ENCODE data around the gene CLIP4.
A peak's percentile ranks its signal among the peaks of the same experiment; 100 is the strongest.

Gene CLIP4

DNA sequence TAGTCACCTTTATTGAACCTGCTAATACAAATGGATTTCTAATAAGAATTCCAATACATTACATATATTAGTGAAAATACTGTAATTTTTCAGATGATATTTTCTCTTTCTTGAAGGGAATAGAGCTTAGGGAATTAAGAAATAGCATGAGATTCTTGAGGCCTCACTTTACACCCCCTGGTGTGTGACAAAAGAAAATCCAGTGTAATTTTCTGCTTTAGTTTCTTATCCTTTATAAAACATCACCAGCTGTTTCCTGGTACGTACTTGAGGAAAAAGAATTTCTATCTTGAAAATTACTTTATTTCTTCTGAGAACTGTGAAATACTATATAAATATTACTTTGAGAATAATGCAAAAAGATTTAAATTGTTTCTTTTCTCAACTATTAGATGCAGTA, 71.6 kb downstream of the CLIP4 start:
- DNase-seq (ENCODE audit: low read depth, low spot score): no peak

DNA sequence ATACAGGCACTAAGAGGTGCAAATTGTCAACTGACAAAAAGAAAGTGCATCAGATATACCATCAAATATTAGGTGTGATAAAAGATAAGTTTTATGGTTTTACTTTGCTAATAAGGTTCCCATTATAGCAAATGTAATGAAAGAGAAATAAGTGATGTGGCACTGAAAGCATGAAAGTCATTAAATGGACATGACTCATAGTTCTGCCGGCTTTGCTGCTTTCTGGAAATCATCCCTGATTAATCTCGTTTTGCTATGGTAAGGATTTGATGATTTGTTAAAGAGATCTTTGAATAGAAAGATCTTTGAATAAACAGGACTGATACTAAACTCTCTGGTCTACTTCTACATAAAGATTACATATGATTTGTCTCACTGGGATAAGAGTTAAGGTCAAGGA, 72.7 kb downstream of the CLIP4 start:
- no peak for DNase-seq (ENCODE audit: low read depth, low spot score)

DNA sequence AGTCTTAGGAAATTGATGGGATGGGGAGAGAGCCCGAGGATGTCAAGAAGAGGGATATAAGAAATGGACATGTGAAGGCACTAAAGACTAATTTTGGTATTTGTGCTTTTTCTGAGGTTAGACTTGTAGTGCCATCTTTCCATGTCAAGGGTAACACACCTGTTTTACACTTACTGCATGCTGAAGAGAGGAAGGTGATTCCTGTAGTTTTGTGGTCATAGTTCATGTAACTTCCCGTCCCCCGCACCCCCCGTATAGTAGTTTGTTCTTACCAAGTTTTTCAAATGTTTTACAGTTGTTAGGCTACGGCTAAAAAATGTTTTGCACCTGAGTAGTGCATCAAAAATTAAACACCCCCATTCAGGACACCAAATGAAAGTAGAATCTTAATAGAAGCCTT, 73.8 kb downstream of the CLIP4 start:
- no peak for DNase-seq (ENCODE audit: low read depth, low spot score)

DNA sequence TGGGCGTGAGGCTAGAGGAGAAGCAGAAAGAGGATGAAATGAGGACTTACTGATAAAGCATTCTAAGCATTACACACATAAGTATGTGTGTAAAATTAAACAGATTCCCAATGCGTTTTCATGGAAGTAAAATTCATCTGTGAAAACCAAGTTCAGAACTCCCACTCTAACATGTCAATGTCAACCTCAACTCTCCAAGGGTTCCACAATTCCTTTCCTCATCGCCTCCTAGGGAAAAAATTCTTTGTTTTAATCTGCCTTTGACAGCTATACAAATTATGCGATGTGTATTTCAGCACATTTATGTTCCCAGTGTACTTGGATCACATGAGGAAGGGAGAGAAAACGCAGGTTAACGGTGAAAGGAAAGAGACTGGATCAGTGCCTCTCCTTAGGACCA, 76.6 kb downstream of the CLIP4 start:
- no peak for DNase-seq (ENCODE audit: low read depth, low spot score)

DNA sequence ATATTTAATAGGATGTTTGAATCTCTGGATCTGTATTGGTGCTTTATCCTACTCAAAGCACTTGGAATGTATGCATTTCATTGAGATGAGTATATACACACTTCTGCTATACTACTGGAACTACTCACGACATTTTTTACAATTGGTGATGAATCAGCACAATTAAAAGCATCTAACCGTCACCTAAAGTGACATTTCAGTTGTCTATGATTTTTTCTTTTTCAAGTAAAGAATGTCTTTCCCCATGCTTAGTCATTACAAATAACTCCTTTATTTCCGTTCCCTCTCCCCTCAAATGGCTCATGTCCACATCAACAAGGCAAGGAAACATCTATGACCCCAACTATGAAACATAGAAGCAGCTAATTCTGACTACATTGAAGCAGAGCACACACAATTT, 77.3 kb downstream of the CLIP4 start:
- DNase-seq (ENCODE audit: low read depth, low spot score): no peak

DNA sequence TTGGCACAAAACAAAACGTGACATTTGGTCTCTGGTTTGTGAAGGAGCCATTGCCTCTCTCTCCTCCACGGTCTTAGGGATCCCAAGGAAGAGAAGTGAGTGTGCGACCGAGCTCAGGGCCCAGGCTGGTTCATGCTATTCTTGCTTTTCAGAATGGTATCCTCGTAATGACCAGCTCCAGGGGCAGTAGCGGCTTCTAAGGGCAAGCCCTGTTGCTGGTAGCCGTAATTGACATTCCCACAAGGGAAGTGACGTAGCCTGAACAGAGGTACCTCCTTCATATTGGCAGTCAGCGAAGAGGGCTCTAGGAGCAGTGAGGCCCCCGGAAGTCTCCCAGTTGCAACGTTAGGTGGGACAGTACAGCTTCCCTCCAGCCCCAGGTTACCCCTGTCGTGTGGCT, 77.9 kb downstream of the CLIP4 start:
- DNase-seq (ENCODE audit: low read depth, low spot score): no peak

DNA sequence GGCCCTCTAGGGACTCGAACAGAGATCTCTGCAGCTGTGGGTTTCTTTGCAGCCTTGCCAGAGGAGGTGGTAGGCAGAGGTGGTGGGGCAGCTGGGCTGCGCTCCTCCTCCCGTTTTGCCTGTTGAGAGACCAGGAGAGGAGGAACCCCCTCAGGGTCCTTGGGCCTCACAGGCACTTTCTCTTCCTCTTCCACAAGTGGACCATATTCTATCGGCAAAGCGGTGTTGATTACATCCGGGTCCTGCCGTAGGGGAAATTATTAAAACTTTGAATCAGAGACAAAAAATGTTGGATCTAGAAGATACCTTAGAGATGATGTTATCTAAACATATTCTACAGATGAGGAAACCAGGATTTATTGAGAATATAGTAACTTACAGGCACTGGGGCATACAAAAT, 78.5 kb downstream of the CLIP4 start:
- DNase-seq (ENCODE audit: low read depth, low spot score): no peak

DNA sequence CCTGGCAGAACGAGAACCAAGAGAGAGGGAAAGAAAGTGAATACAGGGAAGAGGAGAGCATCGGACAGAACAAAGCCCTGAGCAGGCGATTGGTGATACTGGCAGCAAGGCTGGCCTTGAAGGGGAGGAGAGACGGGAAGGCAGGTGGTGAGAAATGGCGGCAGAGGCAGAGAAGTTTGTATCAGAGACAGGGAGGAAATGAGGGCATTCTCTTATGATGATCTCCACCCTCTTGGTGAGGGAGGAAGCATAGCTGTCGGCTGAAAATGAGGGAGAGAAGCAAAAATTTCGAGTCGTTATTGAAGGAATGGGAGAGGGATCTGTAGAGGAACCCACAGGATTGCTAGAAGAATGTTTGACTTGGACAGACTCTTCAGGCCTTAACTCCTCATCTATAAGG, 80.6 kb downstream of the CLIP4 start:
- no peak for DNase-seq (ENCODE audit: low read depth, low spot score)

DNA sequence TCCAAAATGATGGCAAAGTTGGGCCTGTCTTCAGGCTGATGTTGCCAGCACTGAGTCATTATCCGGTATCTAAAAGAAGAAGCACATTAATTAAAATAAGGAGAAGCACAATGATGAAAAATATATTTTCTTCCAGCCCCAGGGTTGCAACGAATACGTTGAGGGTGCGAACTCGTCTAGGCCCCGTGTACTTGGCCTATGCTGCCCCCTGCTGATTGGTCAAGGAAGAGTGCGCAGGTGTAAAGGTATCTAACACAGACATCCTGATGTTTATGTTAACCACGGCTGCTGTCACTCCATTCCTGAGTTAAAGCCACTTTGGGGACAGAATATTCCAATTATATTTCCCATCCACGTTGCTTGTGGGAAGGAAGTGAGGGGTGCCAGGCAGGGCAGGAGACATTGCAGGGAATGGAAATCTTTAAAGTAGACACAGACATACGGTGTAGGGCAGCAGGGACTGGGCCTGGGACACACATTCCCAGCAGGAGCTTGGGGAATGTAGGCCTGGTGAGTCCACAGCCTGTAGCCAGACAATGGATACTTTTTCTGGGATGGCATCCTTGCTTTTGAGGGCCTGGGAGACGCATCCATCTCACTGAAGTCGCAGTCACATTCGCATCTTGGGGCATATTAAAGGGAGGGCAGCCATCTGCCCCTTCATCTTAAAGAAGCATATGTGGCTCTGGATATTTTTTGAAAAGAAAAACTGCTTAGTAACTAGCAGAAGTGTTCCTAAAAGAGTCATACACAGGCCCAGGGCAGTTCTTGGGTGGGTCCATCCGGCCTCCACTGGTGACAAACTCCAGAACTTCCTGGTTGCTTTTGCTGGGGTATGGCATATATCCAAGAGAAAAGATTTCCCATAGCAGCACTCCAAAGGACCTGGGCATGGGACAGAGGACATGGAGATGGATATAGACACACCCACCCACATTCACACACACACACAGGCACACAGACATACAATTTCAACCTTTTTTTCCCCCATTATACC, 81.9 kb downstream of the CLIP4 start:
- DNase-seq (ENCODE audit: low read depth, low spot score): peak; percentile 13

DNA sequence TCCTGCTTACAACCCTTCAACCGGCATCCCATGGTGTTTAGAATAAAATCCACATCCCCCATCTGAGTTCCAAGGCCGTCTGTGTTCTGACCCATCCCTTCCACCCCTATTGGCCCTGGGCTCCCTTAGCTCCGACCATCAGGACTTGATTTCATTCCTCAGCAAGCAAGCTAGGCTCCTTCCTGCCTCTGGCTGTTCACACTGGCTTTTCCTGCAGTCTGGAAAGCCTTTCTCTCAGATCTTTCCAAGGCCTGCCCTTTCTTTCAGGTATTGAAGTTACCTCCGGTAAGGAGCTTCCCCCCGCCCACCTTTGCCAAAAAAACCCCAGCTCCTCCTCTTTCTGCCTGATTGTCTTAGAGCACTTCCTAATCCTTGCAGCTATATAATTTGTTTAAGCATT, 86.8 kb downstream of the CLIP4 start:
- DNase-seq (ENCODE audit: low read depth, low spot score): no peak

DNA sequence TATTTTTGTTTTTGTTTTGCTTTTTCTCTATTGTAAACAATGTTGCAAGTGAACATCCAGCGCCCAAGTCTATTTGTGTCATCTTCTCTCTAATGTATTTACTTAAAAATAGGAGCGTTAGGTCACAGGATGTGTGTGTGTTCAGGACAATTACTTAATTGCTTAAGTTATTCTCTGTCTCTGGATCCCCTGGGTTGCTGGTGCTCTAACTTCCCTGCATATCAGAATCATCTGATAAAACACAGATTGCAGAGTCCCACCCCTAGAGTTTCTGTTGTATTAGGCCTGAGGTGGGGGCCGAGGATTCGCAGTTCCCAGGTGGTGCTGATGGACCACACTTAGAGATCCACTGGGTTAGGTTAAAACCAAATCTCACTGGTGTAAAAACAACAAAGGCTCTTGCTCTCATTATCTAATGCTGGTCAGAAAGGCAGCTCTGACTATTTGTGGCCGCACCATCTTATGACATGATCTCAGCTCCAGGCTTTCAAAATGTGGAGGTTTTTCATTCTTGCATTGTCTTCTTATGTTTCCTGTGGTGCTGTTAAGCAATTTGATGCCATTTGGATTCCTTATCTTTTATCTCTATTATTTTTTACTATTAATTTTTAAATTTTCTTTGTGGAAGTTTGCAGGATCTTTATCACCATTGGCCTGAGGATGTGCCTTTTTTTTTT, 87.7 kb downstream of the CLIP4 start:
- no peak for DNase-seq (ENCODE audit: low read depth, low spot score)

DNA sequence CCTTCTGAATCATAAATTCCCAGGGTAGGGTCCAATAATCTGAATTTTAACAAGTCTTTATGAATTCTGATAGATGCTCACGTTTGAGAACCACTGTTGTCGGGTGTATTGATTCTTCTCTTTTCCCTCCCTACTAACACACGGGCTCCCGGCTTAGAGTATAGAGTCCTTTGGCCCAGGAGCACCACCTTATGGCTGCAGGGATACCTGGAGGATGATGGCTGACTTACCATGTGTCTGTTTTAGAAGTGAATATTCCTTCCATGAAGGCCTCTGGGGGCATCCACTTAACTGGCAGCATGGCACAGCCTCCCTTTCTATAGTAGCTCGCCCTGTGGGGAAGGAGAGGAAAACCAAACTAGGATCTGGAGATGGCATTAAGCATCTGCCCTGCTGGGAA, 91.7 kb downstream of the CLIP4 start:
- no peak for DNase-seq (ENCODE audit: low read depth, low spot score)

DNA sequence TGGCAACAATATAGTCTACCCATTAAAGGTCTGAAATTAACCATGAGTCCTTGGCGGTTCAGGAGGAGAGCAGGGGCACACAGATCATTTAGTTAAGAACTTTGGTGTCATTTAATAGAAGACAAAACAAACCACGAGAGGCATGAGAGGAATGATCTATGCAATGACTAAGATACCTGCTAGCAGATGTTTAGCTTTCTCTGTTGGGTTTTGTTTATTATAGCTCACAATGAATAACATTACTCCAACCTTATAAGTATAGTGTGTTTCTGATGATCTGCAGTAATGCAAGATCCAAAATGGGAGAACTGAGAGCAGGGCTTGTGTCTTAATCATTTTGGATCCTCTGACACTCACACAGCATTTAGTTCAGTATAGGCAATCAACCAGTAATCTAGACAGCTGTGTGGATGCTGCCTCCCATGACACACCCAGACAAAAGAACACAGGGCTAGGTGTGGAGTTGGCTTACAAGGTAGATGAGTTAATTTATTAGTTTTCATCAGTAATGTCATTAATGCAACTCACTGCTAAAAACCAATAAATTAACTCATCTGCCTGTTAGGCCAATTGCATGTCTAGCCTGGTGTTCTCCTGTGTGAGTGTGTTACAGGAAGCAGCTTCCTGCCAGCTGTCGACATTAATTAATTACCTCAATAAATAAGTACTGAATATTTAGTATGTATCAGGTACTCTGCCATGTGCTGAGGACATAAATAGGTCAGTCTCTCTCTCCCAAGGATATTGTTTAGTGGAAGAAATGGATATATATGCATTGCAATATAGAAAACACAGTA, 92.3 kb downstream of the CLIP4 start:
- no peak for DNase-seq (ENCODE audit: low read depth, low spot score)

DNA sequence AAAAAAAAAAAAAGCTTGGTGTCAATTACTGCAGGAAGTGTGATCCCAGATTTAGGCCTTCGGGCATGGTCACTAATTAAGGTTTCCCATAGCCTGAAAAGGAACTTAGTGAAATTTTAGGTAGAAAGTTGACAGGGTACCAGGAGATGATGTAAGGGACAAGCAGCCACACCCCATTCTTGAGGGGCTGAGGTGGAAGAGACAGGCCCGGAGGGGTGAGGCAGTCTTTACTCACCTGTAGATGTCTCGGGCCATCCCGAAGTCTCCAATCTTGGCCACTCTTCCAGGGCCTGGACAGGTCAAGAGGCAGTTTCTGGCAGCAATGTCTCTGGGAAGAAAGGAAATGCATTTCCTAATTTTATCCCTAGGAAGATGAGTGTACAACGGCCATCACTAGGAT, 94.3 kb downstream of the CLIP4 start:
- DNase-seq (ENCODE audit: low read depth, low spot score): no peak

DNA sequence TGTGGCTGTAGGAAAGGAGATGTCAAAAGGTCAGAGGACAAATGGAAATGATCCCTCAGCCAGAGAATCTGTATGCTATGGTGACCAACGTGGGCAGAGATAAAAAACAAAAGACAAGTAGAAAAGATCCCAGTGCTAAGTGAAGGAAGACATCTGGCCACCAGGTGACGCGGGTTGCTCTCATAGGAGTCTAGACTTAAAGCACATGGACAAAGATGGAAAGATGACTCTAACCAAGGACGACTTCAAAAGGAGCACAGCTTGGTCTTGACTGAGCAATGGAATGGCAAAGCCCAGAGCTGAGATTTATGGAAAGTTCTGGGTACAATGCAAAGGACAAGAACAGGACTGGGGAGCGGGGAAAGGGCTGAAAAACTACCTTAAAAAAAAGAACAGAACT, 96.8 kb downstream of the CLIP4 start:
- DNase-seq (ENCODE audit: low read depth, low spot score): no peak

DNA sequence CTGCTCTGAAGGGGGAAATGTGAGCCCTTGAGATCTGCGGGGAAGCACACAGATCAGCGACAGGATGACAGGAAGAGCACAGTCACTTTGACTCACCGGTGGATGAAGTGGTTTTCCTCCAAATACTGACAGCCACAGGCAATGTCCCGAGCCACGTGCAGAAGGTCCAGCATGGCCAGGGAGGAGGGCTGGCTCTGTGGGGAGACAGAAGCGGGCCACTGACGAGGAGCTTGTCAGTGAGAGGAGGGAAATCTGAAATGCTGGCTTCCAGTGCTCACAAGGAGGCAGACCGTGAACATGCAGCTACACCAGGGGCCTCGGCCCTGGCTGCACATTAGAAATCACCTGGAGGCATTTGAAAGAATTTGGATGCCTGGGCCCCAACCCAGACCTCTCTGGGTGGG, 98.7 kb downstream of the CLIP4 start:
- no peak for DNase-seq (ENCODE audit: low read depth, low spot score)

DNA sequence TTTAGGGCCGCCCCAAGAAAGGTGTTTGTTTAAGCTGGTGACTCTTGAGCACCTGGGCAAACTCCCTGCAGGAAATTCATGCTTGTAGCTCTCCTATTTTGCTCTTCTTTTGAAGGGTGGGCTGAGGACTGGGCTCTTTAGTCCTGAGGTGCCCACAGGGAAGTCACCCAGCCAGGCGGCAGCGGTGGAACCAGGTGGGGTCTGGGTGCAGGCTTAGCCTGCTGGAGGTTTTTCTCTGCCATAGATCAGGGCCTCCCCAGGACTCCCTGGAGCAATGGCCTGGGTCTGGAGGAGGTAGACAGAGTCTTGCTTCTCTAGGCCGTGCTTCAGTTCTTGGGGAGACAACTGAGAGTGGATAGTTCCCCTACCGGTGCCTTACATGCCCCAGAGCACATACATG, 99.9 kb downstream of the CLIP4 start:
- DNase-seq (ENCODE audit: low read depth, low spot score): no peak

DNA sequence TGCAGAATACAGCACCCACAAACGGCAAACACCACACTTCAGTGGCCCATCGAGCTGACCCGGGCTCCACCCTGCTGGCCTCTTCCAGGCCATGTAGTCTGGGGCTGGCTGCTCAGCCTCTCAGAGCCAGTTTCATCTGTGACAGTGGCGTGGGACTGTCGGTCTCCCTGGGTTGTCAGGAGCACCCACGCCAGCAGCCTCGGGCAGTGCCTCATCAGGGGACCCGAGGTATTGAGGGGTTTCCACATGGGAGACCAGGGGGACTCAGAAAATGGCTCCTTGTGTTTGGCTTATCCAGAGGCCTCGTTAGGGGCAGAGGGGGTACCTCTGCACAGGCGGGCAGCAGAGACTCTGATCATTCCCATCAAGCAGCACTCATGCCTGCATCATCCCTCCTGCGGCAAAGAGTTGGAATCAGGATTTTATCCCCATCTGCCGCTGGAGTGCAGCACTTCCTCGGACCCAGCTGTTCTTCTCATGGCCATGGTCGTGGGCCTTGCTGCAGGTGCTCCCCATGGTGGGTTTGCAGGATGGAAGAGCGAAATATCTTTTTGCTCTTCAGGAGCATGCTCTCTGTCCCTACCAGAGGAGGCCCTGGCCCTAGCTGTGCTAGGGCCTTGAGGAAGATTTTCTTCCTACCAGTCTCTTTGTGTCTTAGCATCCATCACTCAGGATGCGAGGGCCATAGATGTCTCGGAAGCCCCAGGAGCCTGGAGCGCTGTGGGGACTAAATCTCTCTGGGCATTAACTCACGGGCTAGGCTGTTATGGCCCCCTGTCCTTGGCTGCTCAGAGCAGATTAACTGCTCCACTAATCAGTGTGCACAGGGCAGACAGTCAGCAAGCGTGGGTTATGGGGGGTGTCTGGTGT, 100.8 kb downstream of the CLIP4 start:
- DNase-seq (ENCODE audit: low read depth, low spot score): no peak

DNA sequence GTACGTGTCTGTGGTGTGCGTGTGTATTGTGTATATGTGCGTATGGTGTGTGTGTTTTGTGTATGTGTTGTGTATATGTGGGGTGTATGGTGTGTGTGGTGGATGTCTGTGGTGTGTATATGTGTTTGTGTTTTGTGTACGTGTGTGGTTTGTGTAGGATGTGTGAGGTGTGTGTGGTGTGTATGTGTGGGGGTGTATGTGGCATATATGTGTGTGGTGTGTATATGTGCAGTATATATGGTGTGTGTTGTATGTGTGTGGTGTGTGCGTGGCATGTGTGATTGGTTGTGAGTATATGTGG, 101.3 kb downstream of the CLIP4 start:
- DNase-seq (ENCODE audit: low read depth, low spot score): no peak

DNA sequence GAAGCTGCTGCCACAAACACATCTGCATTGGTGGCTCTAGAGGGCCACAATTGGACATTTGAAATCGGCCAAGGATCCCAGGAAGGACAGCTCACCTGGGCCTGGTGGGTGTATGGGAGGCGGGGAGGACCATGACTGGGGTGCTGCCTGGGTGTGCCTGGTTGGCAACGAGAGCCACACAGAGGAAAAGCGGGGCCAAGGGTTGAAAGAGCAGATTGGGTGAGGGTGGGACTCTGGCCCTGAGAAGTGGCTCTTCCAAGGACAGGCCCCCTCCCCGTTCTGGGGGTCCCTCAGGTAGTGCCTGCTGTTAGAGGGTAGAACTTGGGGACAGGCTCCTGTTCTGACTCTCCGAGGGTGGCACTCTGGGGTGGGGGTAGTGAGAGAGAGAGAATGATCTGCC, 102.9 kb downstream of the CLIP4 start:
- no peak for DNase-seq (ENCODE audit: low read depth, low spot score)

DNA sequence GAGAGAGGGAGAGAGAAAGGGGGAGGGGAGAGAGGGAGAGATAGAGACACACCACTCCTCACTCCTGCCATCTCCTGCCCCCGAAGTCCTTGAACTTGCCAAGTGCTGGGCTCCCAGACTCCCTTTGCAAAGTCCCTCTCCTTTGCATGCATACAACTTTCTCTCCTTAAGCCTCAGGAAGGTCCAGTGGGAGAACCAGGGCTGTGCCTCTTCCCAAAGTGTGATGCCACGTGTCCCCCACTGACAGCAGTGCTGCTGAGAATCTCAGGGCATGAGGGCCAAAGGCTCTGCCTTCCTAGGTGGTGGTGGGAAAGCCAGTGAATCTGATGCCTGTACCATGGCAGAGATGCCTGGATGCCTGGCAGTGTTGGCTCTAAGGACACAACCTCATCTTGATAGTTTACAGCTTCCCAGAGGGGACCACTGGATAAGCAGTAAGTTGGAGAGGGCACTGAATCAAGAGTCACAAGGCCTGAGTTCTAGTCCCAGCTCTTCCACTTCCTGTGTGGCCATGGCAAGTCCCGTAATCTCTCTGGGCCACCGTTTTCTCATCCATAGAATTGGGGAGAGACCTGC, 103.4 kb downstream of the CLIP4 start:
- no peak for DNase-seq (ENCODE audit: low read depth, low spot score)
